CD1c-positive myeloid dendritic cell (primary cell): ENCODE data around the gene SLC1A1.
"Not testable (repeated sequence)": the region's sequence is repeated elsewhere in the genome, so short reads cannot be mapped to it uniquely, and the experiment has no call there.

Source experiments
- DNase-seq: peaks from one replicate; pipeline ENCODE4 v3.0.0-alpha.2; 2016; ENCODE audit errors: extremely low spot score

The SLC1A1 gene

DNA sequence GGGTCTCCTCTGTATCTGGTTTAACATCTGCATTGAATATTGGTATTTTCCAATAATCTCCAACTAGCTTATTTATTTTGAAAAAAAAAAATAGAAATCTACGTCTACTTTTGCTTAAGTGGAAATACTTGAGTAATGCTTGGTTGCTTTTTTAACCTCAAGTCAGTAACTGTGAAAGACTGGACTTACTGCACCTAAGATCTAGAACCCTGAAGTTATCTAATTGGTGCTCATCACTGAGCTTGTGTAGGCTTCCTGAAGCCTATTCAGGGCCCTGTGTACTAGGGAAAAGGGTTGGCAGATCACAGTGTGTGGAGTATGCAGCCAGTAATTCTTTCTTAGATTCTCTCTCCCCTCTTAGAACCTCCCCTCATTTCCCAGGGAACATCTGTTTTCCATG, 16.2 kb downstream of the SLC1A1 start:
- no peak for DNase-seq

DNA sequence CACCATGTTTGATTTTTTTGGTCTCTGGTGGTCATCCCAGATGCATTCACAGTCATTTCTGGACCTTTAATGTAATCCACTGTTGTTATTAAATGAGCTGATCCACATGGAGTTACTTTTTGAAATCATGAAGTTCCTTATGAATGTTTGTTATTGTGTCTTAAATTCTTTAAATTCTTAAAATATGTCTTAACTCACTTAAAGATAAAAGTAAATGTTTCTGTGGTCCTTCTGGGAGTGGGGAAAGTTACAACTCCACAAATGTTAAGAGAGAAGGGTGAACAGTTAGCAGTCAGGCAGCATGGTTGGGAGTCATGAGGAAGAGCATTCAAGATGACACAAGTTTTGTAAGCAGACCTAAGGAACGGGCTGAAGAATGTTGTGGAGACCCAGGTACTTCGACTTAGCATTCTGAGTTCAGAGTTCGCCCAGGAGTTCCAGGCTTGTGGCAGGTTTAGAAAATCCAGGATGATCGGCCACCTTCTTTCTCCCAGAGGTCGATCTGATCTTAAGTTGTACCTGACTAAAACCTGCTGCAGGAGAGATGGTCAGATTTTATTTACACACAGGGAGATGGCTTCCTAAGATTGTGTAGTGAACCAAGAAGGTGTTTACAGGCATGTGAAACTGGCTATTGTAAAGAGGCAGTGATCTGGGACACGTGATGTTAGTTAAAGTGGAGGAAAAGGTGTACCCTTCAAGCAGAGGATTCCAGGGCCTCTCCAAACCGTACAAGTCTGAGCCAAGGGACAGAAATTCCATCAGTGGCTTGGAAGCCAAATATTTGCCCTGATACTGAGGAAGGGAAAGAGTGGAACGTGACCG, 17.2 kb downstream of the SLC1A1 start:
- no peak for DNase-seq

- no peak for DNase-seq
Observed at GRCh38 chr9:4508246-4508906, 18.1 kb downstream of the SLC1A1 start.

DNA sequence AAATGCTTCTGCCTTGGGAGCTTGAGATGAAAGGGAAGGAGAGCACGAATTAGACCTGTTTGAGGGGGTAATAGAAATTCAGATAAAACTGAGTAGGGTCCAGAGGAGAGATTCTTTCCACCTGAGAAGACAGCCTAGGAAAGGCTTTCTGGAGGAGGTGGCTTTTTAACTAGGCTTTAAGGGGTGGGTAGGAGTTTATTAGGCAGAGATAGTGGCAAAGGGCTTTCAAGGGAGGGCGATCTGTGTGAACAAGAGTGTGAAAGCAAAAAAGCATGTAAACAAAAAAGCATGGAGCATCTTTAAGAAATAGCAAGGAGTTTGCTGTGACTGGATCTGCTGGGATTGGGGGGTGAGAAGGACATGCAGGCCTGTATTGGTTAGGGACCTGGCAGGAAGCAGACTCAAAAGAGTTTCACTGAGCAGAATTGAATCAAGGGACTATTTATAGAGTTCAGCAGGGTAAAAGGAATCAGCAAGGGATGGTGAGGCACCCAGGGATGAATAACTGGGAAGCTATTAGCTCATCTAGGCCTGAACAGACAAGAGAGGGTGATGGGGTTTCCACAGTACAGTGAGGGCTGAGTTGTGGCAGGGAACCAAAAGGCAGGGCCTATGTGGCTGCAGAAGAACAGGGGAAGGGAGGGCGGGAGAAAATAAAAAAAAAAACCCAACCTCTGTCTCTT, 18.8 kb downstream of the SLC1A1 start:
- no peak for DNase-seq

GRCh38 chr9:4509590-4509984, 19.3 kb downstream of the SLC1A1 start:
- no peak for DNase-seq

- DNase-seq: no peak
Observed at GRCh38 chr9:4510546-4511322, 20.5 kb downstream of the SLC1A1 start.

DNA sequence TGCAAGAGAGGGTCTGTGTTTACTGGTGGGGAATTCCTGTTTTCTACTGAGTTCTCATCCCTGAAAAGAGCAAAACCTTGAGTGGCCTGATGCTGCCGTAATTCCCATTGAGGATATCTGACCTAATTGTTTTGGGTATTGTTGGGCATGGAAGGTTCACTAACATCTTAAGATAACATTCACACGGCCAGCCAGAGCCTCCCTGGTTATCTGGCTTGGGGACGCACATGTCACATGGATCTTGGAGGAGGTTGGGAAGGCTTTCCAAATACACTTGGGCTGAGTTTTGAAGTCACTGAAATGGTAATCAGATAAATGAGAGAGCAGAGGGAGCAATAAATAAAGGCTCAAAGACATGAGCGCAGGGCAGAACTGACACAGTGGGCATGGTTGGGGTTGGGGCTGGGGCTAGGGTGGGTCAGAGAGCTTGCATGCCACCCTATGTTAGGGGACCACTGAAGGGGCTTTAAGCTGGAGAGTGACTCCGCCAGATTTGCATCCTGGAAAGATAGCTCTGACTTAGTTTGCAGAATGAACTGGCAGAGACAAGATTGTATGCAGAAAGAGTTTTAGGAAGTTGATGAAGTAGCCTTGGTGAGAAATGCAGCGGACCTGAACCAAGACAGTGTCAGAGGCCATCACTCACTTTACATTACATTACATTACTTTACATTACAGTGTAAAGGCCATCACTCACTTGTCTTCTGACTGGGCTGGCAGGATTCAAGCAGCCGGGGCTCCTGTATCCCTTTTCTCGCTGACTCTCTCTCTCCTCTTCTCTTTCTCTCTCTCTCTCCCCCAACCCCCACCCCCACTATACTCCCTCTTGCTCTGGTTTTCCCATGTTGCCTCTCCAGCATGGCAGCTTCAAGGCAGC, 24.2 kb downstream of the SLC1A1 start:
- DNase-seq: no peak

DNA sequence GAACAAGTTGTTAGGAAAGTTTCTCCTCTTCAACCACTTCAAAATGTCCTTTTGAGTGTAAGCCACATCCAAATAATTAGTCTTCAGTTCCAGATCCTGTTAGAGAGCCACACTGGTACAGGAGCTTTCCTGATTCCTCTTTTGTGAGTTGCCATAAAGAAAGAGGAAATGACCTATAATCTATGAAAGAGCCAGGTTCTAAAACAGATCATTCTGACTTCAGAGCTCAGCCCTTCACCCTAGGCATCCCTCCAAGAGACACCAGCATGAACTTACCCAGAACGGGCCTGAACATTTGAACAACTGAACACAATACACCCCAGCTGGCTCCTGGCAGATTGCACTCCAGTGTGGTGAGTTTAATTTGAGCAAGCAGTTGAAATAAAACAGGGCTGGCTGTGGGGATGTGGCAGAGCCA, 25.7 kb downstream of the SLC1A1 start:
- peak; percentile 9 for DNase-seq

- no peak for DNase-seq
Observed at GRCh38 chr9:4517274-4517673, 27.0 kb downstream of the SLC1A1 start.

DNA sequence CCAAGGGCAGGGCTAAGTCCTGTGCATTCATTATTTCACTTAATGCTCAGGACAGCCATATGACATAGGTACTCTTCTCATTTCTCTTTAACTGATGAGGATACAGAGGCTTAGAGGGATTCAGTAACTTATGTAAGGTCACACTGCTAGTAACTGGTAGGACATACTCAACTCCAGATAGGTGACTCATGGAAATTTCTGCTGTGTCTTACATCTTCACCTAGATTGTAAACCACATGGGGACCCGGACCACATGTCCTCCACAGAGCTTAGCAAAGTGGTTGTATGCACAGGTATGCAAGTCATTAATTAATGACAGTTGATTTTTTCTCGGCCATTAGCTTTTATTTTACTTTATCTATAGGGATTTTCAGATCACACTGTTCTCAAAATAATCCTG, 29.3 kb downstream of the SLC1A1 start:
- no peak for DNase-seq

- DNase-seq: no peak
Observed at GRCh38 chr9:4520055-4520454, 29.8 kb downstream of the SLC1A1 start.

- no peak for DNase-seq
Observed at GRCh38 chr9:4530375-4530774, 40.1 kb downstream of the SLC1A1 start.

- DNase-seq: not testable (repeated sequence)
Observed at GRCh38 chr9:4530831-4531230, 40.6 kb downstream of the SLC1A1 start.

DNA sequence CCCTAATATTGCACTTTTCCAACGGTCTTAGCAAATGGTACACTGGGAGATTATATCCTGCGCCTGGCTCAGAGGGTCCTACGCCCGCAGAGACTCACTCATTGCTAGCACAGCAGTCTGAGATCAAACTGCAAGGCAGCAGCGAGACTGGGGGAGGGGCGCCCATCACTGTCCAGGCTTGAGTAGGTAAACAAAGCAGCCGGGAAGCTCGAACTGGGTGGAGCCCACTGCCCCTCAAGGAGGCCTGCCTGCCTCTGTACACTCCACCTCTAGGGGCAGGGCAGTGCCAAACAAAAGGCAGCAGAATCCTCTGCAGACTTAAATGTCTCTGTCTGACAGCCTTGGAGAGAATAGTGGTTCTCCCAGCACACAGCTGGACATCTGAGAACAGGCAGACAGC, 41.1 kb downstream of the SLC1A1 start:
- DNase-seq: not testable (repeated sequence)

DNA sequence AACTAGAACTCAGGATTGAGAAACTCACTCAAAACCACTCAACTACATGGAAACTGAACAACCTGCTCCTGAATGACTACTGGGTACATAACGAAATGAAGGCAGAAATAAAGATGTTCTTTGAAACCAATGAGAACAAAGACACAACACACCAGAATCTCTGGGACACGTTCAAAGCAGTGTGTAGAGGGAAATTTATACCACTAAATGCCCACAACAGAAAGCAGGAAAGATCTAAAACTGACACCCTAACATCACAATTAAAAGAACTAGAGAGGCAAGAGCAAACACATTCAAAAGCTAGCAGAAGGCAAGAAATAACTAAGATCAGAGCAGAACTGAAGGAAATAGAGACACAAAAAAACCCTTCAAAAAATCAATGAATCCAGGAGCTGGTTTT, 43.6 kb downstream of the SLC1A1 start:
- not testable (repeated sequence) for DNase-seq

GRCh38 chr9:4536196-4536595, 45.9 kb downstream of the SLC1A1 start:
- not testable (repeated sequence) for DNase-seq

DNA sequence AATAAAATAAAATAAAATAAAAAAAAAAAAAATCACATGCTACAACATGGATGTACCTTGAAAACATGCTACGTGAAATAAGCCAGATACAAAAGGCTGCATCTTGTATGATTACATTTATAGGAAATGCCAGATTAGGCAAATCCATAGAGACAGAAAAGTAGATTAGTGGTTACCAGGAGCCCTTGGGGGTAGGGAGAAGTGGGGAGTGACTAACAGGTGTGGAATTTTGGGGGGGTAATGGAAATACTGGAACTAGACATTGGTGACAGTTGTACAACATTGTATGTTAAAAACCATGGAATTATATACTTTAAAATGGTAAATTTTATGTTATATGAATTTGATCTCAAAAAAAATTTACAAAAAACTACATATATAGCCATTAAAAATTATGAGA, 47.3 kb downstream of the SLC1A1 start:
- DNase-seq: no peak

- no peak for DNase-seq
Observed at GRCh38 chr9:4538107-4538506, 47.8 kb downstream of the SLC1A1 start.

DNA sequence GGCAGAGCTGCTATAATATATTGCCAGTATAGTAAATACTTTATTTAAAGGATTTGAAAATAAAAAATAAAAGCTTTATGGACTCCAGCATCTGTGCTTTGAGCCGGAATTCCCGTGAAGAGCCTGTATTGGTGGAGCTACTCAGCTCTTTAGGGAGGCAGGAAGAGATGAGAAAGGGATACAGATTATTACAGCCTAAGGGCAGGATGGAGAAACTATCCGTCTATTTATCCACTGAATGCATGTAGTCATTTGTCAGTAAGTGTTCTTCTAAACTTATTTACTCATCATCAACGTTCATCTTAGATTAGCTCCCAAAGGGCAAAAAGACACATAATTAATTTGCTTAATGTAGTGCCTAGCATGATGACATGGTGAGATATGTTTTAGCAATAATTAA, 48.4 kb downstream of the SLC1A1 start:
- no peak for DNase-seq

DNA sequence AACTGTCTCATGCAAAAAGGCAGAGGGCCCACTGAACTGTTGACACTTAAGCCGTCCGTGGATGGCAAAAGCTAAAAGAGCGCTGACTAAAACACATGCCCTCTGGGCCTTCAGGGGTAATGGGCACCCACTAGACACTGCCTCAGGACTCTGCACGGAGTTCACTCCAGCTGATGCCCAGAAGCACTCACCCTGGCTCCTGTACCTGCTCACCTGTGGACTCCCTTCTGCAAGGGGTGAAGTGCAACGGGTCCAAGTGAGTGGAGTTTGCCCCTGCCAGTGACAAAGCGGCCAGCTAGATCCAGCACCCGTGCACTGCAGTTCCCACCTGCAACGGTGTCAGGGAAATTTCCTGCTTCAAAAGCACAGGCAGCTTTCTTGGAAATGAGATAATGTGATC, 50.2 kb downstream of the SLC1A1 start:
- no peak for DNase-seq

- no peak for DNase-seq
Observed at GRCh38 chr9:4541281-4541680, 51.0 kb downstream of the SLC1A1 start.
